Astrocyte (in vitro differentiated cells and primary cell): ENCODE data around the gene MORC2.

Source experiments
- EZH2 ChIP-seq: IDR thresholded peaks from 2 replicates; pipeline ENCODE4 v1.6.1; 2012; ENCODE audit warnings: mild to moderate bottlenecking, low read length, inconsistent platforms; ENCODE audit not compliant: insufficient read depth
- TF ChIP-seq, protein P1 (sequence below): IDR thresholded peaks from 2 replicates; pipeline ENCODE4 v1.5.1; 2011; ENCODE audit warnings: low read depth, mild to moderate bottlenecking, inconsistent platforms, low read length, moderate library complexity; ENCODE audit not compliant: insufficient read depth

- TF ChIP-seq, protein P1, sequence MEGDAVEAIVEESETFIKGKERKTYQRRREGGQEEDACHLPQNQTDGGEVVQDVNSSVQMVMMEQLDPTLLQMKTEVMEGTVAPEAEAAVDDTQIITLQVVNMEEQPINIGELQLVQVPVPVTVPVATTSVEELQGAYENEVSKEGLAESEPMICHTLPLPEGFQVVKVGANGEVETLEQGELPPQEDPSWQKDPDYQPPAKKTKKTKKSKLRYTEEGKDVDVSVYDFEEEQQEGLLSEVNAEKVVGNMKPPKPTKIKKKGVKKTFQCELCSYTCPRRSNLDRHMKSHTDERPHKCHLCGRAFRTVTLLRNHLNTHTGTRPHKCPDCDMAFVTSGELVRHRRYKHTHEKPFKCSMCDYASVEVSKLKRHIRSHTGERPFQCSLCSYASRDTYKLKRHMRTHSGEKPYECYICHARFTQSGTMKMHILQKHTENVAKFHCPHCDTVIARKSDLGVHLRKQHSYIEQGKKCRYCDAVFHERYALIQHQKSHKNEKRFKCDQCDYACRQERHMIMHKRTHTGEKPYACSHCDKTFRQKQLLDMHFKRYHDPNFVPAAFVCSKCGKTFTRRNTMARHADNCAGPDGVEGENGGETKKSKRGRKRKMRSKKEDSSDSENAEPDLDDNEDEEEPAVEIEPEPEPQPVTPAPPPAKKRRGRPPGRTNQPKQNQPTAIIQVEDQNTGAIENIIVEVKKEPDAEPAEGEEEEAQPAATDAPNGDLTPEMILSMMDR = no peak
- no peak for TF ChIP-seq EZH2
These were observed 60.5 kb downstream of the MORC2 start for GRCh38 chr22:30908051-30908461.
